ENCODE results near the gene FAM168A. TPM values are rescaled to one million over a fixed set of nuclear protein-coding genes. Genes with fewer than 3 reads are reported as not detected.

FAM168A gene
- total RNA-seq, 5 donors from 2014 or later (not counting 1 experiment from before 2014, with no cell fraction given), result 23.6 to 27.0 (median 24.7) TPM

DNA sequence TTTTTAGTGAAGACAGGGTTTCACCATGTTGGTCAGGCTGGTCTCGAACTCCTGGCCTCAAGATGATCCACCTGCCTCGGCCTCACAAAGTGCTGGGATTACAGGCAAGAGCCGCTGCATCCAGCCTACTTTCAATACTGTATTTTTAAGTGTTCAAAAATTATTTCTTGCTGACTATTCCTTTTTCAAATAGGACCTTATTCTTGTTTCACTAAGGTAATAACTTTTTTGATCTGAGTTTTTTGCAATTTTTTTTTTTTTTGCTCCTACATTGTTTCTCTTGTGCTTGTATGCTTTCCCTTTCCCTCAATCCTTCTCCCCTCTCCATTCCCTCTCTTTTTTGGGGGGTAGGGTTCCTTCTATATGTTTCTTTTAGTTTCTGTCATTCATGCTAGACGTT, 73.1 kb downstream of the FAM168A start:
- H3K27me3 Mint-ChIP-seq, result no peaks in the 10 kb centered on the region
- no peaks in the 10 kb centered on the region for H3K36me3 ChIP-seq (ENCODE audit: control insufficient read depth in 2 of 2, extremely low read depth in 1 of 2, insufficient read depth in 1 of 2, low read length in 1 of 2)
- H3K9me3 Mint-ChIP-seq, result no peaks in the 10 kb centered on the region
- no peak overlapping the region for H3K4me3 Mint-ChIP-seq
- no peak overlapping the region for H3K4me3 ChIP-seq (ENCODE audit: control insufficient read depth in 1 of 2, extremely low read depth in 1 of 2, low read length in 1 of 2)
- peaks cover 0 to 19% of the 10 kb centered on the region in 2 experiments for H3K4me1 ChIP-seq (ENCODE audit: control insufficient read depth in 1 of 2, extremely low read depth in 1 of 2, insufficient read depth in 2 of 2, low read length in 2 of 2)
- no peak for ATAC-seq (replicated peaks in 1 of 4)
- ChIA-PET POLR2A (no interaction called here), CTCF (no interaction called here)
- H3K9me3 ChIP-seq, result no peaks in the 10 kb centered on the region
- no peak for DNase-seq
- H3K4me1 Mint-ChIP-seq, result peaks cover 51 to 66% (median 53%) of the 10 kb centered on the region in 3 donors
- H3K27ac ChIP-seq (ENCODE audit: low read length), result no peak overlapping the region
- no peak overlapping the region for H3K27ac Mint-ChIP-seq
- no peaks in the 10 kb centered on the region for H3K27me3 ChIP-seq (replicated peaks in 1 of 2; ENCODE audit: control insufficient read depth in 2 of 2, extremely low read depth in 1 of 2, insufficient read depth in 2 of 2, low read length in 1 of 2)
- 100% methylated on average over 1 of the region's 4 CpGs for WGBS (ENCODE audit: insufficient coverage)
- peaks cover 2% of the 10 kb centered on the region for H3K36me3 Mint-ChIP-seq

DNA sequence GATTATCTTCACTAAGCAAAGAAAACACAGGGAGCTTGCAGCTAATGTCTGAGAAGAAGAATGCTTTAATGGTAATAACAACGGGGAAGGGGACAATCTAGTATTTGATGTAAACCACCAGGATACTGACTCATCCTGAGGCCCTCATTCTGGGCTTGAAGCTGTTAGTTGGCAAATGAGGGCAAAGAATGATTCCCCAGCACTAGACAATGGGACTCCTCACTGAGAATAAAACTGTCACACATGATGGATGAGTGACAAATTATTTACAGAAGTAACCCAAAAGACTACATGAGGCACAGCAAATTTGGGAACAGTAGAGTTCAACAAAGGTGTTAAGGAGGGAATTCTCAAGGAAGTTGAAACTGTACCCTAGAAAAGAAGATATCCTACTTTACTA, 76.3 kb downstream of the FAM168A start:
- Histone ChIP-seq H3K27ac (ENCODE audit: low read length) (no peak overlapping the region), H3K36me3 (ENCODE audit: control insufficient read depth in 2 of 2, extremely low read depth in 1 of 2, insufficient read depth in 1 of 2, low read length in 1 of 2) (no peaks in the 10 kb centered on the region), H3K27me3 (replicated peaks in 1 of 2; ENCODE audit: control insufficient read depth in 2 of 2, extremely low read depth in 1 of 2, insufficient read depth in 2 of 2, low read length in 1 of 2) (no peaks in the 10 kb centered on the region), H3K9me3 (no peaks in the 10 kb centered on the region), H3K4me3 (ENCODE audit: control insufficient read depth in 1 of 2, extremely low read depth in 1 of 2, low read length in 1 of 2) (no peak overlapping the region), H3K4me1 (ENCODE audit: control insufficient read depth in 1 of 2, extremely low read depth in 1 of 2, insufficient read depth in 2 of 2, low read length in 2 of 2) (peaks cover 0 to 9% of the 10 kb centered on the region in 2 experiments)
- peaks cover 30 to 43% (median 32%) of the 10 kb centered on the region in 3 donors for H3K4me1 Mint-ChIP-seq
- no peak overlapping the region for H3K27ac Mint-ChIP-seq
- ATAC-seq (replicated peaks in 1 of 4) (peak in 2 of 4 experiments; percentile 43 to 45), DNase-seq (no peak)
- CTCF ChIA-PET, result interaction anchor here in 1 of 2 donors (0.6 kb wide), 3 partner anchors 10 to 1476 kb away, joined by 3 to 4 read pairs (median 3); no protein-coding TSS in a partner anchor
- no peak overlapping the region for H3K4me3 Mint-ChIP-seq
- no peaks in the 10 kb centered on the region for H3K27me3 Mint-ChIP-seq
- POLR2A ChIA-PET, result interaction anchor here in 1 of 2 donors (1.0 kb wide), 1 partner anchor 9 kb away, joined by 3 read pairs; no protein-coding TSS in a partner anchor
- H3K36me3 Mint-ChIP-seq, result peaks cover 9% of the 10 kb centered on the region
- no CpG with 5 or more reads among the region's 1 CpG for WGBS (ENCODE audit: insufficient coverage)
- no peaks in the 10 kb centered on the region for H3K9me3 Mint-ChIP-seq

DNA sequence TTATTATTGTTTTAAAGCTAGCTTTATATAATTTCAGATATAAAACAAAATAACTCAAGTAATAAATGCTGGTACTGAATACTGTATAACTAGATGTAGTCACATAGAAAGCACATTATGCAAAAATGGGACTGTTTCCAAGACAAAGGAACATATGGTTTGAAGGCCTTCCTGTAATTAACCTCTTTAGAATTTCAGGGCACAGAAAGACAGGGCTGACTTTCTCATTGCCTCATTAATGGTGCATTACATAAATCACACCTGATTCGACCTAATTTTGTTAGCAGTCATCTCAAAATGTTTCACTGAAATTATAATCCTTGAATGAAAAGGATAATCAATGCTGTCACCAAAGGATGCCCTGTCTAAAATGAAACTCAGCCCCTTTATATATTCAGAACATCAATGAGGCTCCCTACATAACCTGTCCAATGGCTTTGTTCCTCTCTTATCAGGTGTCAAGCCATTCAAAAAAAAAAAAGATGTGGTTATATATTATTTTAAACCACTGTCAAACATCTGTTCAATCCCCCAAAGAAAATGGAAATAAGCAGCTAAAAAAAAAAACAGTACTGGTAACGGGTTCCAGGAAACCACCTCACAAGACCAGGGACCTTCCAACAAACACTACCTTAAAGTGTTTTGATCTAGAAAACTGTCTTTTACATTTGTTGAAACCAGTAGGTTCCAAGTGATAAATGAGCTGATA, 77.4 kb downstream of the FAM168A start:
- Mint-ChIP-seq H3K36me3 (peaks cover 9% of the 10 kb centered on the region), H3K4me3 (no peak overlapping the region), H3K27ac (peak overlapping the region in 1 of 2 donors; percentile 31), H3K4me1 (peaks cover 27 to 36% (median 30%) of the 10 kb centered on the region in 3 donors), H3K9me3 (no peaks in the 10 kb centered on the region), H3K27me3 (no peaks in the 10 kb centered on the region)
- H3K36me3 ChIP-seq (ENCODE audit: control insufficient read depth in 2 of 2, extremely low read depth in 1 of 2, insufficient read depth in 1 of 2, low read length in 1 of 2), result no peaks in the 10 kb centered on the region
- H3K4me1 ChIP-seq (ENCODE audit: control insufficient read depth in 1 of 2, extremely low read depth in 1 of 2, insufficient read depth in 2 of 2, low read length in 2 of 2), result peaks cover 0 to 9% of the 10 kb centered on the region in 2 experiments
- H3K27ac ChIP-seq (ENCODE audit: low read length), result no peak overlapping the region
- WGBS (ENCODE audit: insufficient coverage), result 20% methylated on average over 1 of the region's 2 CpGs
- H3K4me3 ChIP-seq (ENCODE audit: control insufficient read depth in 1 of 2, extremely low read depth in 1 of 2, low read length in 1 of 2), result no peak overlapping the region
- ATAC-seq (replicated peaks in 1 of 4), result no peak
- ChIA-PET POLR2A (interaction anchor here in 1 of 2 donors (0.6 to 1.0 kb wide), 2 partner anchors 8 to 145 kb away, joined by 3 read pairs; no protein-coding TSS in a partner anchor), CTCF (interaction anchor here in 1 of 2 donors (0.7 kb wide), 1 partner anchor 755 kb away, joined by 3 read pairs; no protein-coding TSS in a partner anchor)
- no peaks in the 10 kb centered on the region for H3K9me3 ChIP-seq
- peak in 1 of 35 experiments; percentile 8 for DNase-seq
- H3K27me3 ChIP-seq (replicated peaks in 1 of 2; ENCODE audit: control insufficient read depth in 2 of 2, extremely low read depth in 1 of 2, insufficient read depth in 2 of 2, low read length in 1 of 2), result no peaks in the 10 kb centered on the region

DNA sequence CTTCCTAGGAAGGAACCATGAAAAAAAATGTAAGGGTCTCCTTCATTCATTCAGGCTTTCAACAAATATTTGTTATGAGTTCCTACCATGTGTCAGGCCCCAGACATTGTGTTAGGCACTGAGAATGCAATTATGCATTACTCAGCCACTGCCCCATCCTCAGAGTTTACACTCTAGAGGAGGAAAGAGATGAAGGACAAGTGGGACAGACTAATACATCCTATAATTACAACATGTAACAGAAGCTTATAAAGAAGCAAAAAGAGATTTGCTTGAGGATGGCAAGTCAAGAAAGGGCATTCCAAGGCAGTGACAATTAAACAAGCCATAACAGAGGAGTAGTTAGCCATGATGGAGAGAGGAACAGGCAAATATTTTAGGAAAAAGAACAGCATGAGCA, 78.6 kb downstream of the FAM168A start:
- Mint-ChIP-seq H3K4me3 (no peak overlapping the region), H3K4me1 (peaks cover 27 to 30% (median 27%) of the 10 kb centered on the region in 3 donors), H3K27ac (no peak overlapping the region), H3K9me3 (no peaks in the 10 kb centered on the region), H3K27me3 (no peaks in the 10 kb centered on the region), H3K36me3 (peaks cover 17% of the 10 kb centered on the region)
- no peaks in the 10 kb centered on the region for H3K9me3 ChIP-seq
- CTCF ChIA-PET, result no interaction called here
- H3K36me3 ChIP-seq (ENCODE audit: control insufficient read depth in 2 of 2, extremely low read depth in 1 of 2, insufficient read depth in 1 of 2, low read length in 1 of 2), result peaks cover 0 to 4% of the 10 kb centered on the region in 2 donors
- DNase-seq (no peak), ATAC-seq (replicated peaks in 1 of 4) (no peak)
- H3K4me3 ChIP-seq (ENCODE audit: control insufficient read depth in 1 of 2, extremely low read depth in 1 of 2, low read length in 1 of 2), result no peak overlapping the region
- POLR2A ChIA-PET, result interaction anchor here in 1 of 2 donors (0.7 kb wide), 1 partner anchor 71 kb away, joined by 3 read pairs; no protein-coding TSS in a partner anchor
- H3K27me3 ChIP-seq (replicated peaks in 1 of 2; ENCODE audit: control insufficient read depth in 2 of 2, extremely low read depth in 1 of 2, insufficient read depth in 2 of 2, low read length in 1 of 2), result no peaks in the 10 kb centered on the region
- peaks cover 0 to 9% of the 10 kb centered on the region in 2 experiments for H3K4me1 ChIP-seq (ENCODE audit: control insufficient read depth in 1 of 2, extremely low read depth in 1 of 2, insufficient read depth in 2 of 2, low read length in 2 of 2)
- no peak overlapping the region for H3K27ac ChIP-seq (ENCODE audit: low read length)

DNA sequence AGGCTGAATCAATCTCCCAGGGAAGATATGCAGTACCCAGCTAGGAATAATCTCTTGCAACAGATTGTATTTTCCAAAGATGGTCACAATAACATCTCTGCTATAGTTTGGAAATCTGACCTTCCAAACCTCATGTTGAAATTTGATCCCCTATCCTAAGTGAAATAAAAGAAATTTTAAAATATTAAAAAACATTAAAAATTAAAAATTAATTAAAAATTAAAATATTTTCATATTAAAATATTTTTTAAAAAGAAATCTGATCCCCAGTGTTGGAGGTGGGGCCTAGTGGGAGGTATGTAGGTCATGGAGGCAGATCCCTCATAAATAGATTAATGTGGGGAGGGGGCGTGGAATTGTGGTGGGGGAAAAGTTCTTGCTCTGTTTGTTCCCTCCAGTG, 79.7 kb downstream of the FAM168A start:
- Mint-ChIP-seq H3K4me3 (no peak overlapping the region), H3K36me3 (peaks cover 18% of the 10 kb centered on the region), H3K27me3 (no peaks in the 10 kb centered on the region), H3K4me1 (peaks cover 23 to 29% (median 25%) of the 10 kb centered on the region in 3 donors), H3K27ac (no peak overlapping the region), H3K9me3 (no peaks in the 10 kb centered on the region)
- H3K36me3 ChIP-seq (ENCODE audit: control insufficient read depth in 2 of 2, extremely low read depth in 1 of 2, insufficient read depth in 1 of 2, low read length in 1 of 2), result peaks cover 0 to 4% of the 10 kb centered on the region in 2 donors
- CTCF ChIA-PET, result no interaction called here
- no peaks in the 10 kb centered on the region for H3K27me3 ChIP-seq (replicated peaks in 1 of 2; ENCODE audit: control insufficient read depth in 2 of 2, extremely low read depth in 1 of 2, insufficient read depth in 2 of 2, low read length in 1 of 2)
- ATAC-seq (replicated peaks in 1 of 4), result no peak
- WGBS (ENCODE audit: insufficient coverage), result no CpG with 5 or more reads among the region's 1 CpG
- POLR2A ChIA-PET, result no interaction called here
- H3K4me3 ChIP-seq (ENCODE audit: control insufficient read depth in 1 of 2, extremely low read depth in 1 of 2, low read length in 1 of 2), result no peak overlapping the region
- no peak overlapping the region for H3K27ac ChIP-seq (ENCODE audit: low read length)
- DNase-seq, result no peak
- H3K9me3 ChIP-seq, result no peaks in the 10 kb centered on the region
- peaks cover 0 to 9% of the 10 kb centered on the region in 2 experiments for H3K4me1 ChIP-seq (ENCODE audit: control insufficient read depth in 1 of 2, extremely low read depth in 1 of 2, insufficient read depth in 2 of 2, low read length in 2 of 2)

DNA sequence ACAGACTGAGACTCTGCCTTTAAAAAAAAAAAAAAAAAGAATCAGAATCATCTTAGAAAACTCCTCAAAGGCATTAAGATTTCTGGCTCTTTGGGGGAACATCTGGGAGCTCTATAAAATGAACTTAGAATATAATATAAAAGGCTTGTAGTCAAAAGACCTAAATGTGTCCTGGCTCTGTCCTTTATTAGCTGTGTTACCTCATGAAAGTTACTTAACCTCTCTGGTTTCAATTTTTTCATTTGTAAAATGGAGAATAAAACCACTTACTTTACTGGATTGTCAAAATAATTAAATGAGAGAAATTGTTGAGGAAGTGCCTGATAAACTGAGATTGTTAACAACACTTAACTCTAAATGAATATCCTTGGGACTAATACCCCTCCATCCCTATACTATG, 81.8 kb downstream of the FAM168A start:
- DNase-seq (no peak), ATAC-seq (replicated peaks in 1 of 4) (no peak)
- no peaks in the 10 kb centered on the region for H3K9me3 Mint-ChIP-seq
- no peak overlapping the region for H3K4me3 Mint-ChIP-seq
- no peaks in the 10 kb centered on the region for H3K27me3 Mint-ChIP-seq
- no peak overlapping the region for H3K27ac ChIP-seq (ENCODE audit: low read length)
- CTCF ChIA-PET, result no interaction called here
- peaks cover 0 to 6% of the 10 kb centered on the region in 2 experiments for H3K4me1 ChIP-seq (ENCODE audit: control insufficient read depth in 1 of 2, extremely low read depth in 1 of 2, insufficient read depth in 2 of 2, low read length in 2 of 2)
- POLR2A ChIA-PET, result no interaction called here
- peaks cover 12 to 19% (median 12%) of the 10 kb centered on the region in 3 donors for H3K4me1 Mint-ChIP-seq
- no peaks in the 10 kb centered on the region for H3K27me3 ChIP-seq (replicated peaks in 1 of 2; ENCODE audit: control insufficient read depth in 2 of 2, extremely low read depth in 1 of 2, insufficient read depth in 2 of 2, low read length in 1 of 2)
- peaks cover 0 to 4% of the 10 kb centered on the region in 2 donors for H3K36me3 ChIP-seq (ENCODE audit: control insufficient read depth in 2 of 2, extremely low read depth in 1 of 2, insufficient read depth in 1 of 2, low read length in 1 of 2)
- no peaks in the 10 kb centered on the region for H3K9me3 ChIP-seq
- H3K36me3 Mint-ChIP-seq, result peaks cover 21% of the 10 kb centered on the region
- no peak overlapping the region for H3K4me3 ChIP-seq (ENCODE audit: control insufficient read depth in 1 of 2, extremely low read depth in 1 of 2, low read length in 1 of 2)
- H3K27ac Mint-ChIP-seq, result no peak overlapping the region

Measured in T-cell (primary cell).